ENCODE data around the gene TUSC2.

DNA sequence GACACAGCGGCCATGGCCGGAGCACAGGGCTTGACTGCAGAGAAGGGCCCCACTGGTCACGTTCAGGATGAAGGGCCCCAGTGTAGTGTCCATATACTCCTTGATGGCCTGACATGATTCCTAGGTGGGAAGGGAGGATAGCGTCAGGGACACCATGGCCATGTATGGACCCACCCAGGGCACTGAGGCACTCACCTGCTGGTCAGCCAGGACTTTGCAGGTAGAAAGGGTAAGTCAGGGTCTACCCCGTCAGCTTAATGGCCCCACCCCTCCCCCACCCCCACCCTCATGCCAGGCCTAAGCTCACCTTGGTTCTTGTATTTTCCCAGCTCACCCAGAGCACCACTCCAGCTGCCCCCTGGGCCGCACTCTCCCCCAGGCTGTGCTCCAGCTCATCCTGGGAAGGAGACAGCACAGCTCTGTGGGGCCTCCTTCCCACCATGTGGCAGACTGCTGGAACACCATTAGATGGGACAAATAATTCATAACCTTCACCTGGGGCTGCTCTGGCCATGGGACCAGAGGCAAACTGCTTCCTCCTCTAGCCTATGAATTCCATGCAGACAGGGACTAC lies 27.3 kb downstream of the TUSC2 start:
- TF ChIP-seq, protein P1, sequence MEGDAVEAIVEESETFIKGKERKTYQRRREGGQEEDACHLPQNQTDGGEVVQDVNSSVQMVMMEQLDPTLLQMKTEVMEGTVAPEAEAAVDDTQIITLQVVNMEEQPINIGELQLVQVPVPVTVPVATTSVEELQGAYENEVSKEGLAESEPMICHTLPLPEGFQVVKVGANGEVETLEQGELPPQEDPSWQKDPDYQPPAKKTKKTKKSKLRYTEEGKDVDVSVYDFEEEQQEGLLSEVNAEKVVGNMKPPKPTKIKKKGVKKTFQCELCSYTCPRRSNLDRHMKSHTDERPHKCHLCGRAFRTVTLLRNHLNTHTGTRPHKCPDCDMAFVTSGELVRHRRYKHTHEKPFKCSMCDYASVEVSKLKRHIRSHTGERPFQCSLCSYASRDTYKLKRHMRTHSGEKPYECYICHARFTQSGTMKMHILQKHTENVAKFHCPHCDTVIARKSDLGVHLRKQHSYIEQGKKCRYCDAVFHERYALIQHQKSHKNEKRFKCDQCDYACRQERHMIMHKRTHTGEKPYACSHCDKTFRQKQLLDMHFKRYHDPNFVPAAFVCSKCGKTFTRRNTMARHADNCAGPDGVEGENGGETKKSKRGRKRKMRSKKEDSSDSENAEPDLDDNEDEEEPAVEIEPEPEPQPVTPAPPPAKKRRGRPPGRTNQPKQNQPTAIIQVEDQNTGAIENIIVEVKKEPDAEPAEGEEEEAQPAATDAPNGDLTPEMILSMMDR (IDR thresholded peaks at IDR 0.05), result no peak
- no peak for TF ChIP-seq POLR2A (IDR thresholded peaks at IDR 0.05)

Measured in adrenal gland (tissue), 5 donors.